CD4-positive, alpha-beta T cell treated with Interleukin-15 for 1 hour (primary cell): ENCODE data around the gene VIPR1.

Source experiments
- DNase-seq: peaks from one replicate; pipeline ENCODE4 v3.0.0-alpha.2; 2020

The VIPR1 gene

GRCh38 chr3:42511736-42512135, 9.3 kb downstream of the VIPR1 start:
- DNase-seq, result no peak

- no peak for DNase-seq
Observed at GRCh38 chr3:42513121-42513520, 10.7 kb downstream of the VIPR1 start.

DNA sequence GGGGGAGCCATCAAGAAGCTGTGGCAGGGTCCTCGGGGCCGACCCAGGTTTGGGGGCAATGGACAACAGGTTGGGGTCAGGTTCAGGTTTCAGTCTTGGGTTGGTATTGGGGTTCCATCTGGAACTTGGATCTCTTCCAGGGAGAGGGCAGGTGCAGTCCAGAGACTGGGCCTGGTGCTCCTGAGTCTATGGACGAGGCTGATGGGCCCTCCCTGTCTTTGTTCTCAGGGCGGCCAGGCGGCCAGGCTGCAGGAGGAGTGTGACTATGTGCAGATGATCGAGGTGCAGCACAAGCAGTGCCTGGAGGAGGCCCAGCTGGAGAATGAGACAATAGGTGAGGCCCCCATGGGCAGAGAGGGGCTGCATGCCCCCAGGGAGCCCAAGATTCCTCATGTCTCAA, 11.1 kb downstream of the VIPR1 start:
- no peak for DNase-seq

DNA sequence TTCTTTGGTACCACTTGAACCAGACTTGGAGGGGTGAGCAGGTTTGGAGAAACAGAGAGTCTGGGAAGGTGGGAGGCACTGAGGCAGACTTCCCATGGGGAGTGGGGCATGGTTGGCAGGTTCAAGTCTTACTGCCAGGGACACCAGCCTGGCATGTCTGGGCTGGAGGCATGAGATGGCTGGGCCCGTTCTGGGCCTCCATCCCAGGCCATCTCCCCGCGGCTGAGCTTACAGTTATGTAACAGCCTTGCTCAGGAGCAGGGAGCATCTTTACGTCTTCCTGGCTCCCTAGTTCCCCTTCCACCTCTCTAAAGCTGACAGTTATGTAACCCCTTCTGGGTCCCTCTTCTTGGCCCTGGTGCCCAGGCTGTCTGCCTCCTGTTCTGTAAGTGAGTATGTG, 12.4 kb downstream of the VIPR1 start:
- no peak for DNase-seq

DNA sequence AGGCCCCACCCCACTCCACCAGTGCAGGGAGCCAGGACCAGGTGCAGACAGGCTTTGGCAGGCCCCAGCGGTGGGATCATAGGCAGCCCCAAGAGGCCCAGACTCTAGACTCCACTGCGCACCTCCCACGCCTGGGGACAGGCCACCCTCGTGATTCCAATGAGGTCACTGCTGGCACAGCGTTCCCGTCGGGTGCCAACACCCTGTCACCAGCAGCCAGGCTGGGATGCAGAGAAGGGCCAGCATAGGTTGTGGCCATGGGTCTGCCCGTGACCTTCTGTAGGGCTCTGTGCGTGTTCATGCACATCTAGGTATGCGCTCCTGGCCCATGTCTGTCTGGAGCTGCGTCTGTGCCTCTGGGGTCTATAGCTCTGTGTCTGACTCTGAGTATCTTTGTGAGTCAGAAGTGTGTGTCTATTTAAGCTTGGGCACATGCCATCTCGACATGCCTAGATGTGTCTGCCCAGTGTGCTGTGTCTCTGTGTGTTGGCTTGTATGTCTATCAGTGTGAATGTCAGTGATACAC, 13.0 kb downstream of the VIPR1 start:
- DNase-seq, result no peak

GRCh38 chr3:42515976-42516375, 13.5 kb downstream of the VIPR1 start:
- no peak for DNase-seq

GRCh38 chr3:42516443-42516842, 14.0 kb downstream of the VIPR1 start:
- DNase-seq, result no peak

DNA sequence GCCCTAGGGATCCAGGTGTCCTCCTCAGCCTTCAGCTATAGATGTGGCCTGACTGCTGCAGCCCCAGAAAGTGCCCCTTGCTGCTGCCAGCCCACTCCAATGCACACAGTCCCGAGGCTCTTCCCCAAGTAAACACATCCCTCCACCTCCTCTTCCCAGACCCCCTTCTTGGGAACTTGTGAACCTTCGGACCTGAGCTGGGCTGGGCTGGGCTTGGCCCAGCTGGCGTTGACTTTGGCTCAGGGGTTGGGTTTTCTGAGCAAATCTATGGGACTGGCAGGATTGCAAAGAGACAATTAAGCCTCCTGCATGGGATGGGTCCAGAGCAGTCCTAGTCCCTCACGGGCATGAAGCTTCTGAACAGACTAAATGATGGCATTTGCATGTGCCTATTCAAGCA, 14.7 kb downstream of the VIPR1 start:
- DNase-seq, result no peak

- peak; percentile 36 for DNase-seq
Observed at GRCh38 chr3:42518800-42519567, 16.5 kb downstream of the VIPR1 start.

DNA sequence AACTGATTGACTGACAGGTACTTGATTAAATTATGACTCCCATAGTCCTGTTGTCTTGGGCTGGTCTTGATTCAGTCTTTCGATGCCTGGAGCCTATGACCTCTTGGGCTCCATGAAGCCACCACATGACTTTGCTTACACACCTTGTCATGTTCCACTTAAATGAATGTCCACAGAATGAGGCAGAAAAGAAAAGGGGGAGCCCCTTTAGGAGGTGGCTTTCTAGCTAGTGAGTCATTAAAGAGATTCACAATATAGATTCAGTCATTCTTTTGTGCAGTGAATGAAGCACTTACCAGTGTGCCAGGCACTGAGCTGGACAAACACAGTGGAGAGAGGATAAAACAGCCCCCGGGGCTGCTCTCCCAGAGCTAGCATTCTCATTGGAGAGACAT, 17.1 kb downstream of the VIPR1 start:
- DNase-seq, result no peak

GRCh38 chr3:42520336-42520735, 17.9 kb downstream of the VIPR1 start:
- no peak for DNase-seq

GRCh38 chr3:42520906-42521305, 18.5 kb downstream of the VIPR1 start:
- no peak for DNase-seq

- DNase-seq, result no peak
Observed at GRCh38 chr3:42524751-42525150, 22.3 kb downstream of the VIPR1 start.

DNA sequence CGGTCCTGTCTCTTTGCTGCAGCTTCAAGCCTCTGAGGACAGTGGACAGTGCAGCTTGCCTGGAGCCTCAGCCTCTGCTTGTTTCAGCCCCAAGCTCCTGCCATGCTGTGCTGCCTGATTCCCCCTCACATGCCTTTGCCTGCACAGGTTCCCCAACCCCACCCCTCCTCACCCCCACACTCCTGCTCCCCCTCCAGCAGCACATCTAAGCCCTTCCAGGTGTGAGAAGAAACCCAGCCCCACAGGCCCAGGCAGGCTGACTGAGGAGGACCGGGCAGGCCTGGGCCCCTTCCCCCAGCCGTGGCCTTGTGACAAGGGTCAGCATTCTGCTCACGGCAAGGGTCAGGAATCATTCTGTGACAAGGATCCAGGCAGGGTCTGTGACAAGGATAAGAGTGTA, 22.8 kb downstream of the VIPR1 start:
- no peak for DNase-seq

DNA sequence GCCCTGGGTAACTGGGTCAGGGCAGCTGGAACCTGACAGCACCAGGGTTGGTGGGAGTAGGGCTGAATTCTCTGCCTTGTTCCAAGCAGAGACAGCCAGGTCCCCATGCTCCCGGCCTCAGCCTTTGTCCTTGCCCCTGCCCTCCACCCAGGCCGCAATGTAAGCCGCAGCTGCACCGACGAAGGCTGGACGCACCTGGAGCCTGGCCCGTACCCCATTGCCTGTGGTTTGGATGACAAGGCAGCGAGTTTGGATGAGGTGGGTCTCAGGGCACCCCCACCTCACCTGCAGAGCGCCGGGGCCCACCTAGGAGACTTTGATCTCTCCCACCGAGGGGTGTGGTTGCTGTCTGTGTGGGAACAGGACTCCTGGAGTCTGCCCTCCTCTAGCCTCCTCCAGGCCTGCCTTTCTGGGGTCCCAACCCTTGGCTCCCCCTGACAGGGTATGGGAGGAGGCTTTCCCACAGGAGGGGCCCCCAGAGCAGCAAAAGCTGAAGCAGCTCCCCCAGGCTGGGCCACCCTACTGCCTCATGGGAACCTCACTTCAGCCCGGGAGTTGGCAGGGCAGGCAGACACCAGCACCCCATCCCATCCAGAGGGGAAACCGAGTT, 23.4 kb downstream of the VIPR1 start:
- no peak for DNase-seq

- DNase-seq, result peak; percentile 29
Observed at GRCh38 chr3:42526616-42527367, 24.3 kb downstream of the VIPR1 start.

- DNase-seq, result no peak
Observed at GRCh38 chr3:42527368-42527917, 25.0 kb downstream of the VIPR1 start.

- peak; percentile 26 for DNase-seq
Observed at GRCh38 chr3:42529468-42529867, 27.0 kb downstream of the VIPR1 start.

- no peak for DNase-seq
Observed at GRCh38 chr3:42530073-42530472, 27.6 kb downstream of the VIPR1 start.

GRCh38 chr3:42531470-42531869, 29.0 kb downstream of the VIPR1 start:
- no peak for DNase-seq

- DNase-seq, result no peak
Observed at GRCh38 chr3:42532229-42532628, 29.8 kb downstream of the VIPR1 start.

DNA sequence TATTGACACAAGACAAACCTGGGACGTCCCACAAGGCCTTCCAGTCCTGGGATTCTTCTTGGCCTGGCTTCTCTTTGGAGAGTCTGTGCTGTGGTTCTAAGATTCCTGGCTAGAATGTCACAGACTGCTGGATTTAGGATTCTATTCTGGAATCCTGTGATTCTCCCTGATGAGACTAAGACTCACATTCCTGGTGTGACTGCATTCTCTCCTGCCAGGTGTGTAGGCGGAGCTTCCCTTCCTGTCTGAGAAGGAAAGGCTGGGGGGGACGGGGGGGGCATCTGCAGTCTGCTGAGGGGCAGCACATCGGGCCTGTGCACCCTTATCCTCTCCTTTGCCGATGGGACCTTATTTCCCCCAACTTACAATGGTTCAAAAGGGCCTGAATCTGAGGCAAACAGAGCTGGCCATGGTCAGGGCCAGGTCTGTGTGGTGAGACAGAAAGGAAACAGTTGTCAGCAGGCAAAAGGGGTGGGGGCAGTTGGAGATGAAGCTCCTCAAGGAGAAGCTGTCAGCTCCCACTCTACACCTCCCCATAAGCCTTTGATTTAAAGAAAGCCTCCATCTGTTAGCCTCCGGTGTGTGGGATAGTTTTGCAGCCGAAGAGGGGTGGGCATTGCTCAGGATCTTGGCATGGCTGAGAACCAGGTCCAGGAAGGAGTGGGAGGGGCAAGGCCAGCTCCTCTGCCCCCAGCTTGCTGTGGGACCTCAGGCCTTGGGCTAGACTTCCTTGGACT, 30.9 kb downstream of the VIPR1 start:
- no peak for DNase-seq
